ENCODE data around the gene ST8SIA1. TPM values are rescaled to one million over a fixed set of nuclear protein-coding genes. Genes with fewer than 3 reads are reported as not detected.

The ST8SIA1 gene
- total RNA-seq, 1 donor from 2014 or later, result 0.86 TPM

- intact Hi-C loops (cut with micrococcal nuclease), result loop anchor here (5.0 kb wide), 1 partner anchor 51 kb away; no protein-coding TSS in a partner anchor
Measured at GRCh38 chr12:22285846-22286245, 48.7 kb downstream of the ST8SIA1 start.

- intact Hi-C loops (cut with micrococcal nuclease), result loop anchor here (5.0 kb wide), 1 partner anchor 52 kb away; no protein-coding TSS in a partner anchor
Measured at GRCh38 chr12:22284871-22285270, 49.6 kb downstream of the ST8SIA1 start.

- intact Hi-C loops (cut with micrococcal nuclease), result no loop called here
Measured at GRCh38 chr12:22283508-22283907, 51.0 kb downstream of the ST8SIA1 start.

GRCh38 chr12:22283006-22283506, 51.5 kb downstream of the ST8SIA1 start:
- intact Hi-C loops (cut with micrococcal nuclease), result no loop called here

GRCh38 chr12:22282283-22282682, 52.2 kb downstream of the ST8SIA1 start:
- intact Hi-C loops (cut with micrococcal nuclease), result no loop called here

GRCh38 chr12:22276867-22277266, 57.6 kb downstream of the ST8SIA1 start:
- intact Hi-C loops (cut with micrococcal nuclease), result no loop called here

GRCh38 chr12:22276313-22276712, 58.2 kb downstream of the ST8SIA1 start:
- intact Hi-C loops (cut with micrococcal nuclease), result no loop called here

GRCh38 chr12:22275843-22276242, 58.7 kb downstream of the ST8SIA1 start:
- intact Hi-C loops (cut with micrococcal nuclease), result no loop called here

- intact Hi-C loops (cut with micrococcal nuclease), result no loop called here
Measured at GRCh38 chr12:22272335-22273151, 62.0 kb downstream of the ST8SIA1 start.

GRCh38 chr12:22271023-22271422, 63.5 kb downstream of the ST8SIA1 start:
- intact Hi-C loops (cut with micrococcal nuclease), result no loop called here

GRCh38 chr12:22268973-22269372, 65.5 kb downstream of the ST8SIA1 start:
- intact Hi-C loops (cut with micrococcal nuclease), result no loop called here

GRCh38 chr12:22268406-22268805, 66.1 kb downstream of the ST8SIA1 start:
- intact Hi-C loops (cut with micrococcal nuclease), result no loop called here

GRCh38 chr12:22266101-22266500, 68.4 kb downstream of the ST8SIA1 start:
- intact Hi-C loops (cut with micrococcal nuclease), result no loop called here

GRCh38 chr12:22264380-22264779, 70.1 kb downstream of the ST8SIA1 start:
- intact Hi-C loops (cut with micrococcal nuclease), result no loop called here

GRCh38 chr12:22262309-22262708, 72.2 kb downstream of the ST8SIA1 start:
- intact Hi-C loops (cut with micrococcal nuclease), result no loop called here

- intact Hi-C loops (cut with micrococcal nuclease), result no loop called here
Measured at GRCh38 chr12:22257100-22257499, 77.4 kb downstream of the ST8SIA1 start.

GRCh38 chr12:22256605-22257004, 77.9 kb downstream of the ST8SIA1 start:
- intact Hi-C loops (cut with micrococcal nuclease), result no loop called here

GRCh38 chr12:22256041-22256441, 78.5 kb downstream of the ST8SIA1 start:
- intact Hi-C loops (cut with micrococcal nuclease), result no loop called here

- intact Hi-C loops (cut with micrococcal nuclease), result no loop called here
Measured at GRCh38 chr12:22255097-22255496, 79.4 kb downstream of the ST8SIA1 start.

- intact Hi-C loops (cut with micrococcal nuclease), result no loop called here
Measured at GRCh38 chr12:22254478-22254877, 80.0 kb downstream of the ST8SIA1 start.

GRCh38 chr12:22252057-22252456, 82.5 kb downstream of the ST8SIA1 start:
- intact Hi-C loops (cut with micrococcal nuclease), result no loop called here

- intact Hi-C loops (cut with micrococcal nuclease), result no loop called here
Measured at GRCh38 chr12:22250762-22251161, 83.7 kb downstream of the ST8SIA1 start.

- intact Hi-C loops (cut with micrococcal nuclease), result no loop called here
Measured at GRCh38 chr12:22248571-22249115, 85.9 kb downstream of the ST8SIA1 start.
